NCI-H146 treated with DMSO at 0.1 percent for 48 hours (cell line): Measurements from ENCODE around the gene HDAC9.

Experiments used
- DNase-seq: peaks from one replicate; lab custom pipeline; 2025; ENCODE audit not compliant: unreplicated experiment; lab: John Stamatoyannopoulos, UW

HDAC9 gene

GRCh38 chr7:18495412-18496340 is at the start of gene HDAC9:
Gene HDAC9, plus strand, starts transcription at chr7:18495749. Its CDS starts 554 bp downstream, at chr7:18496303.
- DNase-seq = peak; percentile 90

GRCh38 chr7:18445916-18446520 is 49.5 kb upstream of the HDAC9 start:
- no peak for DNase-seq

- DNase-seq = no peak
Observed at GRCh38 chr7:18450019-18450418, 45.5 kb upstream of the HDAC9 start.

- no peak for DNase-seq
Observed at GRCh38 chr7:18455606-18456005, 39.9 kb upstream of the HDAC9 start.

- DNase-seq = peak; percentile 59
Observed at GRCh38 chr7:18457832-18458231, 37.7 kb upstream of the HDAC9 start.

GRCh38 chr7:18458830-18459229 is 36.7 kb upstream of the HDAC9 start:
- DNase-seq = no peak

GRCh38 chr7:18459484-18460245 is 35.9 kb upstream of the HDAC9 start:
- DNase-seq = no peak

GRCh38 chr7:18461785-18462467 is 33.6 kb upstream of the HDAC9 start:
- DNase-seq = no peak

GRCh38 chr7:18464830-18465229 is 30.7 kb upstream of the HDAC9 start:
- DNase-seq = no peak

- DNase-seq = no peak
Observed at GRCh38 chr7:18467011-18467410, 28.5 kb upstream of the HDAC9 start.

GRCh38 chr7:18468795-18469194 is 26.8 kb upstream of the HDAC9 start:
- DNase-seq = no peak

- no peak for DNase-seq
Observed at GRCh38 chr7:18469316-18469715, 26.2 kb upstream of the HDAC9 start.

GRCh38 chr7:18471476-18472160 is 23.9 kb upstream of the HDAC9 start:
- no peak for DNase-seq

GRCh38 chr7:18472161-18472483 is 23.4 kb upstream of the HDAC9 start:
- no peak for DNase-seq

- no peak for DNase-seq
Observed at GRCh38 chr7:18473119-18473518, 22.4 kb upstream of the HDAC9 start.

- no peak for DNase-seq
Observed at GRCh38 chr7:18474944-18475343, 20.6 kb upstream of the HDAC9 start.

- DNase-seq = no peak
Observed at GRCh38 chr7:18475488-18475887, 20.1 kb upstream of the HDAC9 start.

- DNase-seq = no peak
Observed at GRCh38 chr7:18481776-18482175, 13.8 kb upstream of the HDAC9 start.

- no peak for DNase-seq
Observed at GRCh38 chr7:18488049-18488448, 7.5 kb upstream of the HDAC9 start.

- DNase-seq = peak; percentile 10
Observed at GRCh38 chr7:18489624-18490023, 5.9 kb upstream of the HDAC9 start.

- no peak for DNase-seq
Observed at GRCh38 chr7:18491871-18492270, 3.7 kb upstream of the HDAC9 start.
